Measurements from ENCODE around the gene CDH23. TPM values are rescaled to one million over a fixed set of nuclear protein-coding genes. Genes with fewer than 3 reads are reported as not detected.

CDH23 gene
- total and polyA plus RNA-seq, 10 of the 15 experiments (the other 5 are each of a cell fraction or from before 2014, with no cell fraction given): 0.09 to 0.40 (median 0.15) TPM; not detected in 1

DNA sequence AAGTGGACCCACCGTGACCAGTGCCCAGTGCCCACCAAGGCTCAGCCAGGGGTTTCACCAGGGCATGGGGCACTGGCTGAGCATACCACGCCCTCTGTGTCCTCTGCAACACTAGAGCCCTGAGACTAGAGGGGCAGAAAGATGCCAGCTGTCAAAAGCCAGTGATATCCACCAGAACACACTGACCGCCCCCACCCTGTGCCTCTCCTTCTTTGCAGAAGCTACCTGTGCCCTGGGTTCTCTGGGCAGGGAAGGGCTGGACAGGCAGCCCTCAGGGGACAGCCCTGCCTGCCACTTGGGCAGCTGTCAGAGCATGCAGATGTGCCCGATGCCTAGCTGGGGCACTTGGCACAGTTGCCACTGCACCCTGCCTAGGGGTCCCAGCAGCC lies 376.1 kb downstream of the CDH23 start:
- H3K9ac ChIP-seq (ENCODE audit: control insufficient read depth, insufficient read depth, low read length): peak overlapping the region; percentile 74
- no peak for FAIRE-seq

More for the DNA sequence above, 376.1 kb downstream of the CDH23 start:
- Histone ChIP-seq H4K20me1 (ENCODE audit: control insufficient read depth, insufficient read depth) (no peaks in the 10 kb centered on the region), H3K79me2 (ENCODE audit: control insufficient read depth, insufficient read depth, low read length) (peaks cover 19% of the 10 kb centered on the region), H3K4me2 (ENCODE audit: control insufficient read depth, insufficient read depth) (peak overlapping the region; percentile 99), H3K27ac (ENCODE audit: control insufficient read depth, insufficient read depth) (peak overlapping the region; percentile 48; the same call in 1 of the 2 replicates), H3K4me1 (ENCODE audit: control insufficient read depth, insufficient read depth, low read length) (peaks cover 63% of the 10 kb centered on the region), H3K36me3 (ENCODE audit: control insufficient read depth in 2 of 2, insufficient read depth in 2 of 2, low read length in 1 of 2) (no peaks in the 10 kb centered on the region), H2AFZ (ENCODE audit: control insufficient read depth, low read depth, low read length) (no peak overlapping the region), H3K9me3 (replicated peaks; ENCODE audit: control insufficient read depth, insufficient read depth, low read length) (peaks cover 4% of the 10 kb centered on the region; the same call in 2 of the 3 replicates), H3K4me3 (peak overlapping the region; percentile 76), H3K27me3 (replicated peaks in 1 of 2; ENCODE audit: control insufficient read depth in 2 of 2, insufficient read depth in 2 of 2, low read length in 1 of 2) (no peaks in the 10 kb centered on the region)
- 58% methylated on average over 4 of the region's 4 CpGs for WGBS (ENCODE audit: insufficient coverage, insufficient replicate concordance, low lambda C conversion rate, missing lambda C conversion rate)
- BruUV-seq (replicated peaks): no TSS peak
- ChIA-PET CTCF (interaction anchor here (0.5 to 7.2 kb wide), 28 partner anchors 8 to 475 kb away, joined by 3 to 97 read pairs (median 4); no protein-coding TSS in a partner anchor), SMC1A (ENCODE audit: uncharacterized antibody, unreplicated experiment) (interaction anchor here (0.7 to 3.6 kb wide), 15 partner anchors 9 to 394 kb away, joined by 3 to 22 read pairs (median 6); no protein-coding TSS in a partner anchor), RAD21 (ENCODE audit: unreplicated experiment) (interaction anchor here (0.8 to 3.6 kb wide), 13 partner anchors 10 to 394 kb away, joined by 3 to 29 read pairs (median 7); no protein-coding TSS in a partner anchor), POLR2A (interaction anchor here (0.6 to 3.2 kb wide), 10 partner anchors 15 to 1605 kb away, joined by 3 to 9 read pairs (median 4); partner anchors contain the start of gene PSAP)
- ATAC-seq (peak; percentile 5; the same call in 2 of the 3 replicates), DNase-seq (ENCODE audit: low read depth, low spot score) (no peak)
- intact Hi-C loops (cut with micrococcal nuclease; ENCODE audit: unreplicated experiment) (no loop called here), in situ Hi-C loops (cut with MboI) (no loop called here)
- TF ChIP-seq, protein P1, sequence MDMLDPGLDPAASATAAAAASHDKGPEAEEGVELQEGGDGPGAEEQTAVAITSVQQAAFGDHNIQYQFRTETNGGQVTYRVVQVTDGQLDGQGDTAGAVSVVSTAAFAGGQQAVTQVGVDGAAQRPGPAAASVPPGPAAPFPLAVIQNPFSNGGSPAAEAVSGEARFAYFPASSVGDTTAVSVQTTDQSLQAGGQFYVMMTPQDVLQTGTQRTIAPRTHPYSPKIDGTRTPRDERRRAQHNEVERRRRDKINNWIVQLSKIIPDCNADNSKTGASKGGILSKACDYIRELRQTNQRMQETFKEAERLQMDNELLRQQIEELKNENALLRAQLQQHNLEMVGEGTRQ (IDR thresholded peaks at IDR 0.05; ENCODE audit: borderline replicate concordance, low read depth, low read length): no peak
- no peak for TF ChIP-seq RFX5 (IDR thresholded peaks at IDR 0.05; ENCODE audit: low read depth, low read length)
- no peak for TF ChIP-seq NFYA (IDR thresholded peaks at IDR 0.05; ENCODE audit: borderline replicate concordance, low read depth, low read length)
- TF ChIP-seq PAX8 (IDR thresholded peaks at IDR 0.05): no peak

Measured in GM12878 (cell line).